GM19328 (cell line): Measurements from ENCODE around the gene ALG2.

Source experiments
- ATAC-seq: cut with Tn5 transposase; IDR thresholded peaks from one replicate; pipeline ENCODE4 v1.9.1; 2021; ENCODE audit warnings: mild to moderate bottlenecking, moderate library complexity; ENCODE audit not compliant: unreplicated experiment

The ALG2 gene, protein sequence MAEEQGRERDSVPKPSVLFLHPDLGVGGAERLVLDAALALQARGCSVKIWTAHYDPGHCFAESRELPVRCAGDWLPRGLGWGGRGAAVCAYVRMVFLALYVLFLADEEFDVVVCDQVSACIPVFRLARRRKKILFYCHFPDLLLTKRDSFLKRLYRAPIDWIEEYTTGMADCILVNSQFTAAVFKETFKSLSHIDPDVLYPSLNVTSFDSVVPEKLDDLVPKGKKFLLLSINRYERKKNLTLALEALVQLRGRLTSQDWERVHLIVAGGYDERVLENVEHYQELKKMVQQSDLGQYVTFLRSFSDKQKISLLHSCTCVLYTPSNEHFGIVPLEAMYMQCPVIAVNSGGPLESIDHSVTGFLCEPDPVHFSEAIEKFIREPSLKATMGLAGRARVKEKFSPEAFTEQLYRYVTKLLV

DNA sequence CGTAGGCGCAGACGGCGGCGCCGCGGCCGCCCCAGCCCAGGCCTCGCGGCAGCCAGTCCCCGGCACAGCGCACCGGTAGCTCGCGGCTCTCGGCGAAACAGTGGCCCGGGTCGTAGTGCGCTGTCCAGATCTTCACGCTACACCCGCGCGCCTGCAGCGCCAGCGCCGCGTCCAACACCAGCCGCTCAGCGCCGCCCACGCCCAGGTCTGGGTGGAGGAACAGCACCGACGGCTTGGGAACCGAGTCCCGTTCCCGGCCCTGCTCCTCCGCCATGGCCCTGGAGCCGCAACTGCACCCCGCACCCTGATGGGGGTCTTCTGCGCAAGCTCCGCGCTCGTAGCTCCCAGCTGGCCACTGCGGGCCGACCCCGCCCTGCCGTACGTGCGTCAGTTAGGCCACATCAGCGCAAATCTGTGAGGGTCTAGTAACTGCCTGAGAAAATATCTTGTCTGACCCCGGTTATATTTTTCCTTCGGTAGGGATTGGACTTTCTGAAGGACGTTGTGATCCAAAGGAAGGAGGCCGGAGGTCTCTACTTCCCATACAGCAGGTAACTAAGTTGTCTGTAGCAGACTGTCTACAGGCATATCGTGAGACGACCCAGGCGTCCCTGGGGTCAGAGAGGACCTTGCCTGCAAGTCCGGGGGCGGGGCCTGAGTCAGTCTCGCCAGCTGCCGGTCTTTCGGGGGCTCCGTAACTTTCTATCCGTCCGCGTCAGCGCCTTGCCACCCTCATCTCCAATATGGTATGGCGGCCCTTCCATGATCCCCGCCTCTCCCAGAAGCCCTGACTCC lies at the start of gene ALG2, which contains the start of gene SEC61B:
ALG2 (minus strand) TSS at position 322 of the 795 bp plus-strand sequence; CDS start at position 274, 48 bp downstream.
SEC61B (plus strand) TSS at position 662 of the 795 bp plus-strand sequence; CDS start at position 744, 82 bp downstream.
- ATAC-seq: peak; percentile 91

DNA sequence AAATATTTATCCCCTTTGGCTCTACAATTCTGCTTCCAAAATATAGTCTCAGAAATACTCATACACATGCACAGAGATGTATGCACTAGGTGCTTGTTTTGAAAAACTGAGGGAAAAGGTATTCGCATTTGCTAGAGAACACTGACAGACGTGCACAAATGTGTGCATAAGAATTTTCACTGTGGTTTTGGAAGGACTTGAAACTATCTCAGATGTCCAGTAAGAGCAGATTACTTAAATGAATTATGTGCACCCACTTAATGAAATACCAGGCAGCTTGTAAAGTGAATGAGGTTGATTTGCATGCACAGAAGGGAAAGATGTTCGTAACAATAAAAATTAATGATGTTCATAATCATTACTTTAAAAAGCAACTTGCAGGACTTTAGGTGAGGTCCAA lies 48.7 kb upstream of the ALG2 start:
- ATAC-seq: no peak

DNA sequence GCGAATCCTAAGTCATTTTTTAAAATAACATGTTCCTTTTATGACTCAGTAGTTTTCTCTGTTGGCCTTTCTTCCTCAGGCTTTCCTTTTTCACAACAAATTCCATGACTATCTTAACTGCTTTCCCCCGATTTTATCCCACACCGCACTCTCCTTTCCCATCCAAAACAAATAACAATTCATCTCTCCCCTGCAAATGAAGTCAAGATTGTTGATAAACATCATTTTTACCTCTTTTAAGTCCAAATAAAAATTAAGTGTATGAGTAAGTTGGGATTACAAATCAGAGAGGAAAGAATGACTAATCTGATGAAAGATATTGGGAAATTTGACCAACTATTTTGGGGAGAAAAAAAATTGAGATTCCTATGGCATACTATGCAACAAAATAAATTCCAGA lies 47.7 kb upstream of the ALG2 start:
- ATAC-seq: no peak

DNA sequence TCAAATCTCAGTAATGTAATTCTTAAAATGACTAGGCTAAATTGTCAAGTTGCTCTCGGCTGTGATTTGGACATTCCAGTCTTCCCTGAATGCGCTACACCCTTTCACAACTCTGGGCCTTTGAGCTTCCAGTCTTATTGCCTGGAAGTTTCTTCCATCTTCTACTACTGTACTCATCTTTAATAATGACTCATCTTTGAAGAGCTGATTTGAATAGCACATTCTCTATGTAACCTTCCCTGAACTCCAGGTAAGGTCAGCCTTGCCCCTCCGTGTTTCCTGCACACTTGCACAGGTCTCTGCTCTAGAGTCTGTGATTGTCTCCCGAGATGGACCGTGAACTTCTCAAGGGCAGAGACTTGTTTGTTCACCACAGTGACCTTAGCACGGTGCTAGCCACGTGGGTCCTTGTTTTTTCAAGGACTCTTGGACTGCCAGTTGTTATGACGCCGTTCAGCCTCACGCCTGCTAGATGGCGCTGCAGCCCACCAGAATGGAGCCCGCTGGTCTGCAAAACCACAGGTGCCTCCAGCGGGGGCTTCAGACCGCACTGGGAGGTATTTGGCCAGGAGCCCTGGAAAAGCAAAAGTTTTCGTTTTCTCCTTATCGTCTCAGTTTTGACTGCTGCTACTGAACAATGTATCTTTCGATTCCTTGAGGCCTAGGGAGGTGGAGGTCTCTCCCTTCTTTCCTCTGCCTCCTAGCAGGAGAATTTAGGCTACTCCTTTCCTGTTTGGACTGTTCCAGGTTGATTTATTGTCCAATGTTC lies 44.7 kb upstream of the ALG2 start:
- ATAC-seq: peak; percentile 48

DNA sequence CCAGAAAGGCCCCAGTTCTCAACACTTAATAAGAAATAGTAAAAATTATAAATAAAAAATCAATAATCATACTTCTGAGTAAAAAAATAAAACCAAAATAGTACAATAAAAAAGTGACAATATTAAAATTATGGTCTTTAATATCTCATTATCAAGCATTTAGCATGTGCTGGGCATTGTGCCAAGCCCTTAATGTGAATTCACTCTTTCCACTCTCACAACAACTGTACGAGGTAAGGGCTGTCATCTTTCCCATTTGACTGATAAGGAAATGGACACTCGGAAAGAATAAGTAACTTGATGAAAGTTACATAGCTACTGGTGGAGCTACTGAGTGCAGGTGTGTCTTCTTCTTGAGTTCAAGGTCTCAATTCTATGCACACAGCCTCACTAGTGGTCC lies 43.9 kb upstream of the ALG2 start:
- ATAC-seq: no peak

DNA sequence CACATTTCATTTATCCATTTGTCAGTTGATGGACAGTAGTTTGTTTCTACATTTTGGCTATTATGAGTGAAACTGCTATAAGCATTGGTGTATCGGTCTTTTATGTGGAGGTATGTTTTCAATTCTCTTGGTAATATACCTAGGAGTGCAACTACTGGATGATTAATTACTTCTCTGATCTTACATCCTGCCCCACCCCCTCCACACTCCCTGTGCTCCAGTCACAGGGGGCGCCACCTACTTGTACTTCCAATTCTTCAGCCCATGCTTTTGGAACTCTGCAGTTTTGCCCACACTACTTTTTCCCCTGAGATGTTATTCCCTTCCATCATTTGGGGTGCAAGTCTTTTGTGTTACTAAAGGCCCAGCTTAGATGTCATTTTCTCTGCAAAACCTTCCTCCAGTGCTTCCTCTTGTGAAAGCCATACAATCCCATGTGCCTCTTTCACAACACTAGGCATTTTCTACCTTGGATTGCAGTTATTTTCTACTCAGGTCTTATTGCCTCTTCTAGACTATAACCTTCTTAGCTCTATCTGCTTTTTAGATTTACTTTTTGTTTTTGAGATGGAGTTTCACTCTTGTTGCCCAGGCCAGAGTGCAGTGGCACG lies 42.4 kb upstream of the ALG2 start:
- no peak for ATAC-seq

DNA sequence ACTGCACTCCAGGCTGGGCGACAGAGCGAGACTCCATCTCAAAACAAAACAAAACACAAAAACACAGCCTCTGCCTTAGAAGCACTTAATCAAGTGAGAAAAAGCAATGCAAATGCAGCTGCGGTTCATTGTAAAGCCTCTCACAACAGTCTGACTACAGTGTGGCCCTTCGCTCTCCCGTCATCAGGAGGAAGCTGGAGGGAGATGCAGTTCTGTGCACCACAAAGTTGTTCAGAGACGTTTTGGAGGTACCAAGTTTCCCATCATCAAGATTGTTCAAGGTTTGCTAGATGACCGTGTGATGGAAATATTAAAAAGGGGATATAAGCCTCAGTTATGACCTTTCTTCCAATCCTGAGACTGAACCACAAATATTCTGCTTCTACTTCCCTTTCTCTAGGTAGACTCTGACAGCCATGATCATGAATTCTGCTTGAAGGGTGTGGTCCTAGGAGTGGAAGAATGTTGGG lies 41.2 kb upstream of the ALG2 start:
- peak; percentile 64 for ATAC-seq

DNA sequence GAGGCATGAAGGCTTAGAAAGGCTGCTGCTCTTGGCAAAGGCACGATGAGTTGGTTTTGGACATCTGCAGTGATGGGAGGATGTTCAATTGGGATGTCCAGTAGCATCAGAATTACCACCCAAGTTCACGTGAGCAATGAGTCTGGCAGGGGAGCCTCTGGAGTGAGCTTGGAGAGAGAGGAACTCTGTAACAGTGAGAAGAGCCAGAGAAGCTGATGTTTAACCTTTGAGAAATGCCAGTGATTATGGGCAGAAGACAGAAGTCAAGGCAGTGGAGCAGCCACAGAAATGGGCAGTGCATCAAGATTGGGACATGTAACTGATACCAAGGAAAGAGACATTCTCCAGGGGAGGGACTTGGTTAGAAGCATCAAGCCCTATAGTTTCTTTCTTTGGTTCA lies 40.2 kb upstream of the ALG2 start:
- no peak for ATAC-seq

DNA sequence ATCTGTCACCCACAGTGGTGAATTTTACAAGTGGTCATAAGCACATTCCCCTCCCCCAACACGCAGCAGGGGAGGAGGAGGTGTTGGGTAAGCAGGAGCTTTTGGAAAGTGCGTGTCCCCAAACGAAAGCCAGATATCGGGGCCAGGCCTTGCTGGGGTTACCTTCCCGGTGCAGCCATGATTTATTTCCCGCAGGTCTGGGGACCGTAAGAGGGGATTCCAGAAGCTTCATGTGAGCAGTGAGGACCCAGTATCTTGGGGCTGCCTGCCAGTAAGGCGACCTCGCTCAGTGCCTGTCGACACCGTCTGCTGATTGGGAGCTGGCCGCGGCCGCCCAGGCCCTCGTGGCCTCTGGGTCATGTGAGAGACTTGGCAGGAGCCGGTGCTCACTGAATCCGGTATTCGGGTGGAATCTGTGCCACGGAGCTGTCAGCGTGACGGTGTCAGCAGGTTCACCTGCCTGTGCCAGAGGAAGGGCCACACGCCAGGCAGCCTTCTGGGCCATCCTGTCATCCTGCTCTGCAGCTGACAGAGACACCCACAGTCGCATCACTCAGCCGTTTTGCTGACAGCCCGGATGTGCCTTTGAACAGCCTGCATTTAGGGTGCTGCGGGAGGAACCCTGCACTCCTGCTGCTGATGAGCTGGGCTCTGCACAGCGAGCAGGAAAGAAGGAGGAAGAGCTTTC lies 37.6 kb upstream of the ALG2 start:
- no peak for ATAC-seq

DNA sequence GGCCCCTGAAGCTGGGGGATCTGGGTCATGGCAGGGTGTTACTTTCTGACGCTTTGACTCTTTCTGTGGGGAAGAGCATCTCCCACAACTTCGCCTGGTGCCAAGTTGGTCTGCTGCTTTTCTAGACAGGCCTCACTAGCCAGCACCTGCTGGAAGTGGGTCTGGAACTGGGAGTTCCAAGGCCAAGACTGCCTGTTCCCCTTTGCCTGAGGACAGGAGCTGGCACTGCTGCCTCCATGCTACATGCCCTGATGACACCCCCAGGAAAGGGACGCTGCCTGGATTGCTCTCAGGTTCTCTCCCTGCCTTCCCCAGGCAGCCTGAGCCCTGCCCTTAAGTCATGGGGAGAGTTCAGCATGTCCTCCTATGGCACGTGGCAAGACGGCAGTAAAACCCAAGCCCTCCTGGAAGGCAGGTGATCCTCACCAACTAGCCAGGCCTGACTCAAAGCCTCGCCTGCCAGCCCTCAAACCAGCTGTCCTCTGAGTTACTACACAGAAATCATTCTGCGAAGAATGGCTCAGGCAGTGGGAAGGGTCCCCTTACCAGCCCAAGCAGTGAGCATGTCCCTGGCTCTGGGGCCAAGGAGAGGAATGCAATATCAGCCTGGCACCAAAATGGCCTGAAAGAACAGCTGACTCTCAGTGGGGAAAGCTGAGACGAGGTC lies 36.1 kb upstream of the ALG2 start:
- ATAC-seq: no peak

DNA sequence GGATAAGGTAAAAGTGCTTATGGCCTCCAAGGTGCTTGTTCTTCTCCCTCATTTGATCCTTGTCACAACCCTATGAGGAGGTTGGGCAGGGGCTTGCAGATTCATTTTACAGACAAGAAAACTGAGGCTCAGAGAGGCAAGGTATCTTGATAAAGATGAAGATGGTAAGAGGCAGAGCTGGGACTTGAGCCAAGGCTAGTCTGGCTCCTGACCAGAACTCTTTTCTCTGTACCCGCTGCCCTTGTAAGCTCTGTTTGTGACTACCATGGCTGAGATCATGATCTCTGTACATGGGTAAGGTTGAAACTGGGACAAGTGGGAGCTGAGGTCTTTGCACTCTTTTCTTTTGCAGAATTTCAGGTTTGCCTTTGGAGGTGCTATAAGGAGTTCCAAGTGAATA lies 33.9 kb upstream of the ALG2 start:
- no peak for ATAC-seq

DNA sequence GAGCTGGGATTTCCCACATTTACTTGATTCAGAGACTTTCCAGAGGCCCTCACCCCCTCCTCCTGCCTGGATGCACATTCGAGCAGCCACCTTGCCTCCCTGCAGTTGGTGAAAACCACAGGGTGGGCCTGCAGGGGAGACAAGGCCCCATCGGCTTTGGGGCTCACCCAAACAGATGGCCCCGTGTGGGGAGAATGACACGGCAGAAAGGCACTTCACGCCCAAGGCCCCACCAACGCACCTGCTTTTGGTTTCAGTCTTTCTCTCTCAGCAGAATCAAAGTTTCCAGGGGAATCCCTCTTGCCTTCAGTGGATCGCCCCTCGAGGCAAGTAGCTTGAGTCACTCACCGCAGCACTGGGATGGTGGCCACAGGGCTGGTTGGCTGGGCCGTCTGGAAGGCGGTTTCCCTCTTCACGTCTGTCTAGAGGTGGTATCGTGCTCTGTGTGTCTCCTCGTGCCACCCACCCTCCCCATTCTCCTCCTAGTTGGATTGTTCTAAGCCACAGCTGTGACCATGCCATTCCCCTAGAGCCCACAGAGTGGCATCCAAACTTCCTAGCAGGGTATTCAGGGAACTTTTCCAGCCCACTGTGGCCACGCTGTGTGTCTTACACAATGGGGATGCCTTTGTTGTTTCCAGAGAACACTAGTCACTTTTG lies 32.2 kb upstream of the ALG2 start:
- ATAC-seq: peak; percentile 80

DNA sequence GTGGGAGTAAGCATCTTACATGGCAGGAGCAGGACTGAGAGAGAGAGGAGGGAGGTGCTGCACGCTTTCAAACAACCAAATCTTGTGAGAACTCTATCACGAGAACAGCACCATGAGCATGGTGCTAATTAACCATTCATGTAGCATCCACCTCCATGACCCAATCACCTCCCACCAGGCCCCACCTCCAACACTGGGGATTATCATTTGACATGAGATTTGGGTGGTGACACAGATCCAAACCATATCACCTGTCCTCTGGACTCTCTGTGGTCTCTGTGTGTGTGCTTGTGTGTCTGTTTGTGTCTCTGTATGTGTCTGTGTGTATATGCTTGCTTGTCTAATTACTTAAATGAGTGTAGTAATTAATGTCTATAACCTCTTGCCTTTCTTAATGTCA lies 31.4 kb upstream of the ALG2 start:
- ATAC-seq: peak; percentile 38

DNA sequence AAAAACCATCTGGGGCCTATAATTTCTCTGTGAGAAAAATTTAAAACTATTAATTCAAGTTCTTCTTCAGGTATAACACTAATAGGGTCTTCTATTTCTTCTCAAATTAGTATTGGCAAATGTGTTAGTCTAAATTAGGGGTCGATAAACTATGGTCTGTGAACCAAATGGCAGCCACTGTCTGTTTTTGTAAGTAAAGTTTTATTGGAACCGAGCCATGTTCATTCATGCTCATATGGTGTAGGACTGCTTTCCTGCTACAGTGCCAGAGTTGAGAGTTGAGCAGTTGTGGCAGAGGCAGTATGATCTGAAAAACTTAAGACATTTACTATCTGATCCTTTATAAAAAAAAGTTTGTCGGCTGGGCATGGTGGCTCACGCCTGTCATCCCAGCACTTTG lies 29.4 kb upstream of the ALG2 start:
- ATAC-seq: no peak

DNA sequence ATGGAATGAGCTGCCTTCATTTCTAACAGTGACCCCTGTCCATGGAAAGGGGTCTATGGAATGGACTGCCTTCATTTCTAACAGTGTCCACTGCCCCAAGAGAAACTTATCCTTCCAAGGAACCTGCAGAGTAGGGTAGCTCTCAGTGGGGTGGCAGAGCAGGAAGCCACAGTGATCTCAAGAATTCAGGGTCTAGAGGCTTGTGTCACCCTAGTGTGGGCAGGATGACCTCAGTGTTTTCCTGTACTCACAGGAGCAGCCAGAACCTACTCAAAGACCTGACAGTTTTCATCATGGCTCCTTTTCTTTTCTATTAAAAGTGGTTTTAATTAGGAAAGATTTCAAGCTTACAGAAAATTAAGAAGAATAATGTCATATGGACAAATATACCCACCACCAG lies 27.9 kb upstream of the ALG2 start:
- ATAC-seq: no peak

DNA sequence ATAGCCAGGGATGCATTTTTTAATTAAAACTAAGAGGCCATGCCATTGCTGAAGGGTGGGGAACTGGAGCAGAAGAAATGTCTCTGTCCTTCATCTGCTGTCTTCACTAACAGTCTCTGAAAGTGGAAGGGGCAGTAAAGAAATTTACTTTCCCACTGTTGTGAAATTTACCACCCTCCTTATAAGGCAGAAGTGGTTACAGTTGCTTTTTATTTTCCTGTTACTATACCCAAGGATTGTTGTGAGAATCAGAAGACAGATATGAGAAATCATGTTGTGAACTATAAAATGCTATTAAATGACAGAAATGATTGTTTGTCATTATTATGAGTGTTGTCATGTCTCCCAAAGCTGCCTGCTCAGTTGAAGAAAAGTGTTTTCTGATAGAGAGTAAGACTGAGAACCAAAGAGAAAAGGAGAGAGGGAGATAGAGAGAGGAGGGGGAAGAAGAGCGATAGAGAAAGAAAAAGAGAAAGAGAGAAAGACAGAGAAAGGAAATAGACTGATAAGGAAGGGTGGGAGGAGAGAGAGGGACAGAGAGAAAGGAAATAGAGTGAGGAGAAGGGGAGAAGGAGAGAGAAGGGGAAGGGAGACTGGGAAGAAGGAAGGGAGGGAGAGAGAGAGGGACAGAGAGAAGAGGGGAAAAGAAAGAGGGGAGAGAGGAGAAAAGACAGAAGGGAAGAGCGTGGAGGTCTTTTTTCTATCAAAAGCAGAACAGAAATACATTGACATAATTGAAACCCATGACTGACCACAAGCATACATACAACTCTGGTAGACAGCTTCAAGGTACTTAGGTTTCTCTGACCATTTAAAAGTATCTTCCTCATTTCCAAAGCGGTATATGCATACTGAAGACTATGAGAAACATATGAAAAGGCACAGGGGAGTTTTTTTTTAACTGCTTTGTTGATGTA lies 22.9 kb upstream of the ALG2 start:
- peak; percentile 83 for ATAC-seq

DNA sequence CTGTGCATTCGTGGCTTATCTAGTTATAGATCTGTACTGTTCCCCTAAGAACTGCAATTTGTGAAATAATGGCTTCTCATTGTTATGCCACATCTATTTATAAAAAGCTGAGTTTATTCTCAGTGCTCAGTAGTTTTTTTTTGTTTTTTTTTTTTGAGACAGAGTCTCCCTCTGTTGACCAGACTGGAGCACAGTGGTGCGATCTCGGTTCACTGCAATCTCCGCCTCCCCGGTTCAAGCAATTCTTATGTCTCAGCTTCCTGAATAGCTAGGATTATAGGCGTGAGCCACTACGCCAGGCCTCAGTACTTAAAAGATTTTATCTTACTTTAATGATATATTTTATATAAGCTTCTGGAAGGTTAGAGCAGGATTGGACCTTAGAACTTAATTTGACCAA lies 19.4 kb upstream of the ALG2 start:
- ATAC-seq: no peak
